ENCODE data around the gene TM9SF3.

DNA sequence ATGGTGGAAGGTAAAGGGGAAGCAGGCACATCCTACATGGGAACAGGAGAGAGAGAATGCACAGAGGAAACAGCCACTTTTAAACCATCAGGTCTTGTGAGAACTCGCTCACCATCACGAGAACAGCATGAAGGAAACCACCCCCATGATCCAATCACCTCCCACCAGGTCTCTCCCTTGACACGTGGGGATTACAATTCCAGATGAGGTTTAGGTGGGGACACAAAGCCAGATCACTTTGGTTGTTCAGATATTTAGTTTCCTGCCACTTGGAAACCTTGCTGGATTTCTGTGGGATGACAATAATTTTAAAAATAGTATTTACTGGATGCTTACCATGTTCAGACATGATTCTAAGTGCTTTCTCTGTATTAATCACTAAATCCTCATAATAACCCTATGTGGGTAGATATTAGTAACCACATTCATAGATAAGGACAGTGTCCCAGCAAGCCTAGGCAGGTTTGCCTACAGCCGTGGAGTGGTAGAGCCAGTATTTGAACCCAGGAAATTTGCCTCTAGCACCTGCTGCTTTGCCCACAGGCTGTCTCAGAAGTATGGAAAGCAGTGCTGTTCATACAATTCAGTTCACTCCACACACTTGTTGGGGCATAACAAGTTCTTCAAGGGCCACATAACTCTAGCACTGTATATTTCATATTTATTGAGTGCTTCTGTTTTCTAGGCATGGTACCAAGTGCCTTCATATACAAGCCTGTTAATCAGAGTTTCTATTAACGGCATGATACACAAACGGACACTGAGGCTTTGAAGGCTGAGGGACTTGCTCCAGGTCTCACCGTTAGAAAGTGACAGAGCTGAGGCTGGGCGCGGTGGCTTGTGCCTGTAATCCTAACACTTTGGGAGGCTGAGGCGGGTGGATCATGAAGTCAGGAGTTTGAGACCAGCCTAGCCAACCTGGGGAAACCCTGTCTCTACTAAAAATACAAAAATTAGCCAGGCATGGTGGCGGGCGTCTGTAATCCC lies 81.4 kb downstream of the TM9SF3 start:
- TF ChIP-seq, protein P1, sequence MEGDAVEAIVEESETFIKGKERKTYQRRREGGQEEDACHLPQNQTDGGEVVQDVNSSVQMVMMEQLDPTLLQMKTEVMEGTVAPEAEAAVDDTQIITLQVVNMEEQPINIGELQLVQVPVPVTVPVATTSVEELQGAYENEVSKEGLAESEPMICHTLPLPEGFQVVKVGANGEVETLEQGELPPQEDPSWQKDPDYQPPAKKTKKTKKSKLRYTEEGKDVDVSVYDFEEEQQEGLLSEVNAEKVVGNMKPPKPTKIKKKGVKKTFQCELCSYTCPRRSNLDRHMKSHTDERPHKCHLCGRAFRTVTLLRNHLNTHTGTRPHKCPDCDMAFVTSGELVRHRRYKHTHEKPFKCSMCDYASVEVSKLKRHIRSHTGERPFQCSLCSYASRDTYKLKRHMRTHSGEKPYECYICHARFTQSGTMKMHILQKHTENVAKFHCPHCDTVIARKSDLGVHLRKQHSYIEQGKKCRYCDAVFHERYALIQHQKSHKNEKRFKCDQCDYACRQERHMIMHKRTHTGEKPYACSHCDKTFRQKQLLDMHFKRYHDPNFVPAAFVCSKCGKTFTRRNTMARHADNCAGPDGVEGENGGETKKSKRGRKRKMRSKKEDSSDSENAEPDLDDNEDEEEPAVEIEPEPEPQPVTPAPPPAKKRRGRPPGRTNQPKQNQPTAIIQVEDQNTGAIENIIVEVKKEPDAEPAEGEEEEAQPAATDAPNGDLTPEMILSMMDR (conservative IDR thresholded peaks at IDR 0.05 in 1 of 2, IDR thresholded peaks at IDR 0.05 in 1 of 2; ENCODE audit: extremely low read depth in 1 of 2, insufficient read depth in 1 of 2, low read depth in 1 of 2, low read length in 2 of 2) = no peak
- no peak for TF ChIP-seq EZH2 (IDR thresholded peaks at IDR 0.05; ENCODE audit: borderline replicate concordance, low read length)

Data from mammary epithelial cell (primary cell).